BLaER1 treated with 17β-estradiol and CSF1 and Interleukin-3, amounts not matched to agents 10 nM and 100 nM (cell line): ENCODE results near the gene KANSL3.

Experiments used
- H3K27ac ChIP-seq, 11 experiments: shearing (Covaris generic); formaldehyde crosslinking; 2 replicates each; pipeline ENCODE4 v1.8.1; 2022
- H3K27me3 ChIP-seq, 11 experiments: shearing (Covaris generic); formaldehyde crosslinking; 2 replicates each; pipeline ENCODE4 v1.8.1; 2022
- H3K36me3 ChIP-seq, 11 experiments: shearing (Covaris generic); formaldehyde crosslinking; 2 replicates each; pipeline ENCODE4 v1.8.1; 2022
- H3K4me1 ChIP-seq, 10 experiments: shearing (Covaris generic); formaldehyde crosslinking; 2 replicates each; pipeline ENCODE4 v1.8.1; 2022
- H3K4me2 ChIP-seq, 11 experiments: shearing (Covaris generic); formaldehyde crosslinking; 2 replicates each; pipeline ENCODE4 v1.8.1; 2022
- H3K4me3 ChIP-seq, 10 experiments: shearing (Covaris generic); formaldehyde crosslinking; 2 replicates each; pipeline ENCODE4 v1.8.1; 2022
- H3K9ac ChIP-seq, 11 experiments: shearing (Covaris generic); formaldehyde crosslinking; 2 replicates each; pipeline ENCODE4 v1.8.1; 2022
- H3K9me3 ChIP-seq, 11 experiments: shearing (Covaris generic); formaldehyde crosslinking; replicated peaks in 1 of 11; 2 replicates each; pipeline ENCODE4 v1.8.1; 2022
- H4K20me1 ChIP-seq, 11 experiments: shearing (Covaris generic); formaldehyde crosslinking; 2 replicates each; pipeline ENCODE4 v1.8.1; 2022
- Cebpa-rat ChIP-seq, 11 experiments: shearing (Covaris generic); IDR thresholded peaks; 2 replicates each; pipeline ENCODE4 v1.8.1; 2022

The KANSL3 gene

GRCh38 chr2:96587843-96588242 lies 50.3 kb downstream of the KANSL3 start:
- peaks cover 0 to 3% (median 0%) of the 10 kb centered on the region in 11 experiments; a peak in 2 of 22 replicates for H3K9me3 ChIP-seq
- no peak for TF ChIP-seq Cebpa-rat (IDR thresholded peaks at IDR 0.05)
- no peak overlapping the region for H3K4me3 ChIP-seq
- H3K27me3 ChIP-seq: no peaks in the 10 kb centered on the region
- peaks cover 0 to 11% (median 0%) of the 10 kb centered on the region in 10 experiments; a peak in 4 of 20 replicates for H3K4me1 ChIP-seq
- no peak overlapping the region for H3K9ac ChIP-seq
- peak overlapping the region in 1 of 11 experiments; percentile 6; a peak in 1 of 22 replicates for H3K4me2 ChIP-seq
- no peak overlapping the region for H3K27ac ChIP-seq
- peaks cover 9 to 84% (median 50%) of the 10 kb centered on the region in 11 experiments for H3K36me3 ChIP-seq
- peaks cover 0 to 10% (median 0%) of the 10 kb centered on the region in 11 experiments; a peak in 3 of 22 replicates for H4K20me1 ChIP-seq

GRCh38 chr2:96584017-96584416 lies 54.1 kb downstream of the KANSL3 start:
- peaks cover 0 to 7% (median 0%) of the 10 kb centered on the region in 11 experiments; a peak in 2 of 22 replicates for H4K20me1 ChIP-seq
- TF ChIP-seq Cebpa-rat (IDR thresholded peaks at IDR 0.05): no peak
- no peaks in the 10 kb centered on the region for H3K27me3 ChIP-seq

DNA sequence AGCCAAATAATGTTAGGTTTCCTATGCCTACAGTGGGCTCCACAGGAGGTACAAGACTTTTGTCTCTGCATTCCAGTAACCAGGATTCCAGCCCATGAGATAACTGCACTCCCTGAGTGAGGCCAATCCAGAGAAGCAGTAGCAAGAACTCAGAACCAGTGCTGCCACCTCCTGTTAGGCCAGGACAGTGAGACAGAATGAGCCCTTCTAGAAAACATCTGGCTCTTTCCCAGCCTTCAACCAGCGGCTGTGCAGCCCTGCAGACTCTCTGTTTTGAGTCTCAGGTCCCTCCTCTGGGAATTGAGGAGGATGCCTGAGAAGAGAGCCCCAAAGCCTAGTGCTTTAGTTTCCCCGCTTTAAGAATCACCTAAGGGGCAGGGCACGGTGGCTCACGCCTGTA lies 57.3 kb downstream of the KANSL3 start:
- Histone ChIP-seq H3K4me1 (peaks cover 0 to 19% (median 5%) of the 10 kb centered on the region in 10 experiments; a peak in 9 of 20 replicates), H4K20me1 (no peaks in the 10 kb centered on the region), H3K4me2 (no peak overlapping the region), H3K36me3 (peaks cover 0 to 25% (median 16%) of the 10 kb centered on the region in 11 experiments; a peak in 17 of 22 replicates), H3K9ac (no peak overlapping the region), H3K9me3 (no peaks in the 10 kb centered on the region), H3K4me3 (no peak overlapping the region), H3K27ac (no peak overlapping the region), H3K27me3 (no peaks in the 10 kb centered on the region)
- TF ChIP-seq Cebpa-rat (IDR thresholded peaks at IDR 0.05): no peak

More at GRCh38 chr2:96584017-96584416, 54.1 kb downstream of the KANSL3 start:
- H3K9me3 ChIP-seq: no peaks in the 10 kb centered on the region
- H3K4me1 ChIP-seq: peaks cover 0 to 11% (median 5%) of the 10 kb centered on the region in 10 experiments; a peak in 7 of 20 replicates
- H3K9ac ChIP-seq: no peak overlapping the region
- H3K4me2 ChIP-seq: no peak overlapping the region
- H3K4me3 ChIP-seq: no peak overlapping the region
- H3K27ac ChIP-seq: no peak overlapping the region
- peaks cover 0 to 49% (median 33%) of the 10 kb centered on the region in 11 experiments; a peak in 19 of 22 replicates for H3K36me3 ChIP-seq

DNA sequence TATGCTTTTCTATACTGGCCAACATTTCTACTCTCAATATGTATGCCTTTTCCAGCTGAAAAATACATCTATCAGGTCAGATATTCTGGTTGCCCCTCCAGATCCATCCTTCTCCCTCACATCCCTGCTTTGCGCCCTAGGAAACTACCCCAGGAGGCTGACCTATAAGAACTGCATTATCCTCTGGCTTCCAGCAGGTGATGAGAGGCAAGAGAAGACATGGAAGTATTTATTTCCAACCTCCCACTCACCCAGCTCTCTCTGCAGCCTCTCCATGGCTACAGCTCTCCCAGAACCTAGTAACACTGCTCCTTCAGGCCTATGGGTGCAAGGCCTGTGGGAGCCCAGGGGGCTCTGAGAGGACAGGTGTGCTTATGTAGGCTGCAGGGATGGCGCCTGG lies 58.7 kb downstream of the KANSL3 start:
- Histone ChIP-seq H3K36me3 (peaks cover 0 to 11% (median 5%) of the 10 kb centered on the region in 11 experiments; a peak in 11 of 22 replicates), H3K4me3 (no peak overlapping the region), H3K9ac (no peak overlapping the region), H4K20me1 (no peaks in the 10 kb centered on the region), H3K27ac (no peak overlapping the region), H3K4me1 (peaks cover 0 to 19% (median 5%) of the 10 kb centered on the region in 10 experiments; a peak in 9 of 20 replicates), H3K9me3 (no peaks in the 10 kb centered on the region), H3K4me2 (no peak overlapping the region), H3K27me3 (no peaks in the 10 kb centered on the region)
- no peak for TF ChIP-seq Cebpa-rat (IDR thresholded peaks at IDR 0.05)

- TF ChIP-seq Cebpa-rat (IDR thresholded peaks at IDR 0.05): no peak
- no peaks in the 10 kb centered on the region for H3K27me3 ChIP-seq
- peaks cover 0 to 8% (median 0%) of the 10 kb centered on the region in 11 experiments; a peak in 4 of 22 replicates for H3K36me3 ChIP-seq
- no peak overlapping the region for H3K9ac ChIP-seq
- no peaks in the 10 kb centered on the region for H4K20me1 ChIP-seq
- no peaks in the 10 kb centered on the region for H3K9me3 ChIP-seq
- H3K27ac ChIP-seq: no peak overlapping the region
- H3K4me1 ChIP-seq: peaks cover 0 to 19% (median 5%) of the 10 kb centered on the region in 10 experiments; a peak in 9 of 20 replicates
- H3K4me3 ChIP-seq: no peak overlapping the region
- H3K4me2 ChIP-seq: no peak overlapping the region
These were observed 59.4 kb downstream of the KANSL3 start for GRCh38 chr2:96578731-96579130.

DNA sequence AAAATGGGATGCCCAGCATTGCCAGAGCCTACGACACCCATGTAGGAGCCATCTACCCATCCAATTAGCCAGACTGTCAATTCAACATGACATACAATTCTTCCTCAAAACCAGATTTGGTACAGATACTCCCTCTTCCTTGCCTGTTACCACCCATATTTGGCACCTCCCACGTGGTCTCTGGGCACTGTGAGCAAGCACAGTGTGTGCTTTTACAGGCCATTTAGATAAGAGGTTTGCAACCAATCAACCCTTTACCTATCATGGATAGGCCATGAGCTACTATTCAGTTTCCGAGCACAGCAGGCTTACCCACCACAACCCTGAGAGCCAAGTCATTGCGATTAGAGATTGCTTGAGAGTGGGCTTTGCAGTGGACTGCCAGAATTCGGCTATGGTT lies 60.6 kb downstream of the KANSL3 start:
- no peak overlapping the region for H3K9ac ChIP-seq
- no peaks in the 10 kb centered on the region for H3K36me3 ChIP-seq
- H3K9me3 ChIP-seq: no peaks in the 10 kb centered on the region
- H3K27ac ChIP-seq: no peak overlapping the region
- H3K4me2 ChIP-seq: peak overlapping the region in 3 of 11 experiments; percentile 30 to 49 (median 41); a peak in 2 of 22 replicates
- no peaks in the 10 kb centered on the region for H4K20me1 ChIP-seq
- no peaks in the 10 kb centered on the region for H3K27me3 ChIP-seq
- peaks cover 0 to 19% (median 5%) of the 10 kb centered on the region in 10 experiments; a peak in 9 of 20 replicates for H3K4me1 ChIP-seq
- no peak for TF ChIP-seq Cebpa-rat (IDR thresholded peaks at IDR 0.05)
- H3K4me3 ChIP-seq: no peak overlapping the region

GRCh38 chr2:96575785-96576456 lies 62.2 kb downstream of the KANSL3 start:
- no peak overlapping the region for H3K9ac ChIP-seq
- H4K20me1 ChIP-seq: no peaks in the 10 kb centered on the region
- H3K36me3 ChIP-seq: no peaks in the 10 kb centered on the region
- peaks cover 0 to 17% (median 5%) of the 10 kb centered on the region in 10 experiments; a peak in 9 of 20 replicates for H3K4me1 ChIP-seq
- H3K4me3 ChIP-seq: no peak overlapping the region
- H3K27ac ChIP-seq: no peak overlapping the region
- TF ChIP-seq Cebpa-rat (IDR thresholded peaks at IDR 0.05): no peak
- no peaks in the 10 kb centered on the region for H3K9me3 ChIP-seq
- no peak overlapping the region for H3K4me2 ChIP-seq
- H3K27me3 ChIP-seq: no peaks in the 10 kb centered on the region

DNA sequence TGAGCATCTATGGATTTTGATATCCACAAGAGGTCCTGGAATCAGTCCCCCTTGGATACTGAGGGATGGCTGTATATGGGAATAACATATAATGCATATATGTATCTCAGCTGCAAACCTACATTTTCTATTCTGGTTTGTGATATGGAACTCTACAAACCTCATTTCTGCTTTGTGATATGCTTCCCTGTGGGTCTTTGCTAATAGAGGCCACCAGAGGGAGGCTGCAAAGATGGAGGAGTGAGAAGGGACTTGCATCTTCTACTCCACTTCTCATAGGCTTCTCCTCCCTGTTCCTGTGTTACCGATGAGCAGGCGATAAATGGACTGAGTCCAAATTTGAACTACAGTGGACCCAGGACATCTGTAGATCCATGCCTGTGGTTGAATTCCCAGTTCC lies 63.7 kb downstream of the KANSL3 start:
- Histone ChIP-seq H3K27ac (no peak overlapping the region), H3K4me2 (no peak overlapping the region), H3K4me1 (peaks cover 0 to 13% (median 5%) of the 10 kb centered on the region in 10 experiments; a peak in 9 of 20 replicates), H4K20me1 (no peaks in the 10 kb centered on the region), H3K4me3 (no peak overlapping the region), H3K27me3 (no peaks in the 10 kb centered on the region), H3K36me3 (no peaks in the 10 kb centered on the region), H3K9ac (no peak overlapping the region), H3K9me3 (no peaks in the 10 kb centered on the region)
- TF ChIP-seq Cebpa-rat (IDR thresholded peaks at IDR 0.05): no peak

GRCh38 chr2:96568094-96568493 lies 70.0 kb downstream of the KANSL3 start:
- no peak overlapping the region for H3K9ac ChIP-seq
- H3K27ac ChIP-seq: no peak overlapping the region
- no peaks in the 10 kb centered on the region for H3K36me3 ChIP-seq
- no peak overlapping the region for H3K4me2 ChIP-seq
- H3K27me3 ChIP-seq: no peaks in the 10 kb centered on the region
- TF ChIP-seq Cebpa-rat (IDR thresholded peaks at IDR 0.05): no peak
- H3K4me1 ChIP-seq: peaks cover 0 to 8% (median 0%) of the 10 kb centered on the region in 10 experiments; a peak in 5 of 20 replicates
- no peaks in the 10 kb centered on the region for H4K20me1 ChIP-seq
- H3K4me3 ChIP-seq: no peak overlapping the region
- no peaks in the 10 kb centered on the region for H3K9me3 ChIP-seq
